IMR-90 (cell line): ENCODE data around the gene PLAAT3. TPM values are rescaled to one million over a fixed set of nuclear protein-coding genes. Genes with fewer than 3 reads are reported as not detected.

Source experiments
- ATAC-seq: fragments of 200-7000 bp; cut with Tn5 transposase; 2 replicates; pipeline ENCODE4 v1.9.1; 2020; ENCODE audit warnings: low read depth, mild to moderate bottlenecking, moderate library complexity
- BruUV-seq: library from RNA; stranded (reverse); fragments of 400-500 nt; replicated peaks from 2 replicates; lab custom pipeline; 2021; lab: Mats Ljungman, UMichigan
- CTCF ChIA-PET: fragments of 300-600 bp; formaldehyde crosslinking; extraction: SDS; loops from one replicate; lab custom pipeline; 2021; ENCODE audit warnings: antibody characterized with exemption; lab: Yijun Ruan, JAX
- POLR2A ChIA-PET: fragments of 300-600 bp; sonication (Branson Sonifier 250); formaldehyde crosslinking; loops from one replicate; lab custom pipeline; 2022; ENCODE audit warnings: antibody characterized with exemption; ENCODE audit not compliant: unreplicated experiment; lab: Charles Lee
- DNase-seq: peaks from one replicate; pipeline ENCODE4 v3.0.0; 2013
- H2AFZ ChIP-seq: replicated peaks from 2 replicates; pipeline ENCODE3; 2013; ENCODE audit warnings: low read length, mild to moderate bottlenecking; ENCODE audit not compliant: poor library complexity
- H2AK5ac ChIP-seq: 2 replicates; pipeline ENCODE4 v1.6.1; 2013; ENCODE audit warnings: low read depth, low read length, inconsistent platforms
- H2AK9ac ChIP-seq: replicated peaks from 2 replicates; pipeline ENCODE3; 2013; ENCODE audit warnings: mild to moderate bottlenecking, low read depth, low read length, moderate library complexity; ENCODE audit not compliant: poor library complexity
- H2BK120ac ChIP-seq: 2 replicates; pipeline ENCODE4 v1.6.1; 2013; ENCODE audit warnings: low read depth, low read length, inconsistent platforms
- H2BK15ac ChIP-seq: 3 replicates; pipeline ENCODE4 v1.6.1; 2013; ENCODE audit warnings: low read depth, low read length, inconsistent platforms
- H2BK20ac ChIP-seq: 2 replicates; pipeline ENCODE4 v1.6.1; 2013; ENCODE audit warnings: low read depth, mild to moderate bottlenecking, inconsistent platforms, low read length, moderate library complexity
- H2BK5ac ChIP-seq: 2 replicates; pipeline ENCODE4 v1.6.1; 2013; ENCODE audit warnings: mild to moderate bottlenecking, low read depth, low read length, inconsistent platforms; ENCODE audit not compliant: poor library complexity, severe bottlenecking
- H3K14ac ChIP-seq: replicated peaks from 2 replicates; pipeline ENCODE4 v1.6.1; 2013; ENCODE audit warnings: low read depth, low read length, inconsistent platforms
- H3K18ac ChIP-seq: 2 replicates; pipeline ENCODE4 v1.6.1; 2013; ENCODE audit warnings: low read depth, low read length, control low read depth
- H3K23ac ChIP-seq: 2 replicates; pipeline ENCODE4 v1.6.1; 2013; ENCODE audit warnings: low read depth, low read length, inconsistent platforms
- H3K27ac ChIP-seq: 2 replicates; pipeline ENCODE4 v1.5.1; 2013; ENCODE audit warnings: mild to moderate bottlenecking, control low read depth, low read length; ENCODE audit not compliant: insufficient read depth
- H3K27me3 ChIP-seq: 2 replicates; pipeline ENCODE4 v1.6.1; 2013; ENCODE audit warnings: low read length; ENCODE audit not compliant: control insufficient read depth, insufficient read depth
- H3K36me3 ChIP-seq: 2 replicates; pipeline ENCODE4 v1.6.1; 2013; ENCODE audit warnings: low read length, mixed read lengths; ENCODE audit not compliant: control insufficient read depth, insufficient read depth
- H3K4ac ChIP-seq: 2 replicates; pipeline ENCODE4 v1.6.1; 2013; ENCODE audit warnings: low read depth, low read length, inconsistent platforms
- H3K4me1 ChIP-seq: 2 replicates; pipeline ENCODE4 v1.6.1; 2013; ENCODE audit warnings: low read length, mixed read lengths; ENCODE audit not compliant: control insufficient read depth, insufficient read depth
- H3K4me2 ChIP-seq: 2 replicates; pipeline ENCODE4 v1.6.1; 2013; ENCODE audit warnings: low read depth, mild to moderate bottlenecking, control low read depth, low read length, moderate library complexity
- H3K4me3 ChIP-seq: 2 replicates; pipeline ENCODE4 v1.5.1; 2013; ENCODE audit warnings: low read depth, mild to moderate bottlenecking, control low read depth, low read length, moderate library complexity; ENCODE audit not compliant: insufficient read depth
- H3K56ac ChIP-seq: 2 replicates; pipeline ENCODE4 v1.6.1; 2013; ENCODE audit warnings: low read length, inconsistent platforms; ENCODE audit not compliant: insufficient read depth; ENCODE audit errors: extremely low read depth
- H3K79me1 ChIP-seq, 2 experiments: 2 replicates each; pipeline ENCODE4 v1.6.1; 2013; ENCODE audit warnings: low read length in 2 of 2, inconsistent platforms in 1 of 2, low read depth in 1 of 2
- H3K9ac ChIP-seq: 2 replicates; pipeline ENCODE4 v1.6.1; 2013; ENCODE audit warnings: low read depth, low read length, control low read depth
- H3K9me1 ChIP-seq: 2 replicates; pipeline ENCODE4 v1.6.1; 2013; ENCODE audit warnings: low read length, inconsistent platforms; ENCODE audit not compliant: insufficient read depth
- H3K9me3 ChIP-seq: 2 replicates; pipeline ENCODE4 v1.6.1; 2013; ENCODE audit warnings: low read length; ENCODE audit not compliant: control insufficient read depth, insufficient read depth
- H4K20me1 ChIP-seq: 2 replicates; pipeline ENCODE4 v1.6.1; 2013; ENCODE audit warnings: low read length, inconsistent platforms; ENCODE audit not compliant: insufficient read depth
- H4K5ac ChIP-seq: 2 replicates; pipeline ENCODE4 v1.6.1; 2013; ENCODE audit warnings: mild to moderate bottlenecking, low read depth, low read length, control low read depth
- H4K8ac ChIP-seq, 2 experiments: 2 replicates each; pipeline ENCODE4 v1.6.1; 2013; ENCODE audit warnings: low read depth in 2 of 2, low read length in 2 of 2, control low read depth in 1 of 2, inconsistent platforms in 1 of 2
- H4K91ac ChIP-seq: 2 replicates; pipeline ENCODE4 v1.6.1; 2013; ENCODE audit warnings: low read depth, low read length, inconsistent platforms; ENCODE audit not compliant: insufficient read depth
- RAD21 ChIP-seq: IDR thresholded peaks from 2 replicates; pipeline ENCODE4 v1.6.1; 2012; ENCODE audit warnings: low read length, improper control_type of control experiment
- SMC3 ChIP-seq: fragments of 150-350 bp; IDR thresholded peaks from 2 replicates; pipeline ENCODE4 v1.6.1; 2016; ENCODE audit warnings: low read depth, mild to moderate bottlenecking, antibody characterized with exemption, low read length, moderate library complexity
- USF2 ChIP-seq: fragments of 150-350 bp; IDR thresholded peaks from 2 replicates; pipeline ENCODE4 v1.6.1; 2017; ENCODE audit warnings: mild to moderate bottlenecking, antibody characterized with exemption, low read length, low read depth
- WGBS, 2 experiments: methylation state at CpG; one replicate each; pipeline versions ENCODE4 v1.1.5 to v1.1.7; 2013; ENCODE audit warnings: missing lambda C conversion rate in 2 of 2; ENCODE audit not compliant: insufficient read length in 1 of 2; ENCODE audit errors: extremely low coverage in 2 of 2; 5-methylcytosine and 5-hydroxymethylcytosine counted together
- dilution Hi-C: fragments of 300-500 bp; cut with HindIII; formaldehyde crosslinking; loops from one replicate; pipeline ENCODE4 v1.14.3; 2018; ENCODE audit warnings: low sequenced_read_pairs; ENCODE audit not compliant: unreplicated experiment
- in situ Hi-C: fragments of 300-500 bp; cut with MboI; formaldehyde crosslinking; loops from 3 replicates; pipeline ENCODE4 v1.14.3; 2019; ENCODE audit warnings: low sequenced_read_pairs, inconsistent platforms, mixed read lengths
- intact Hi-C: fragments of 100-400 bp; cut with micrococcal nuclease; formaldehyde crosslinking; loops from 2 replicates; pipeline ENCODE4 v1.10.0; 2022
- polyA plus RNA-seq, 3 experiments: library from polyadenylated mRNA; depleted of rRNA; stranded (reverse); fragments of >200 nt; gene quantifications; 2 replicates each; pipeline ENCODE4 v1.2.3, GENCODE V29; 2012; ENCODE audit warnings: low replicate concordance in 1 of 3
- total RNA-seq: library from RNA; depleted of rRNA; stranded (reverse); fragments of >200 nt; gene quantifications from 2 replicates; pipeline ENCODE4 v1.2.3, GENCODE V29; 2012
- TF ChIP-seq, protein P1 (sequence below): fragments of 150-350 bp; IDR thresholded peaks from 2 replicates; pipeline ENCODE4 v1.6.1; 2016; ENCODE audit warnings: low read depth, mild to moderate bottlenecking, low read length, moderate library complexity, borderline replicate concordance
- TF ChIP-seq, protein P2 (sequence below): conservative IDR thresholded peaks from 2 replicates; pipeline ENCODE4 v1.5.1; 2012; ENCODE audit warnings: mild to moderate bottlenecking, low read depth, low read length, improper control_type of control experiment

The PLAAT3 gene
- total and polyA plus RNA-seq, 2 of the 4 experiments (the other 2 are of a cell fraction) = 3.2 to 3.9 TPM

DNA sequence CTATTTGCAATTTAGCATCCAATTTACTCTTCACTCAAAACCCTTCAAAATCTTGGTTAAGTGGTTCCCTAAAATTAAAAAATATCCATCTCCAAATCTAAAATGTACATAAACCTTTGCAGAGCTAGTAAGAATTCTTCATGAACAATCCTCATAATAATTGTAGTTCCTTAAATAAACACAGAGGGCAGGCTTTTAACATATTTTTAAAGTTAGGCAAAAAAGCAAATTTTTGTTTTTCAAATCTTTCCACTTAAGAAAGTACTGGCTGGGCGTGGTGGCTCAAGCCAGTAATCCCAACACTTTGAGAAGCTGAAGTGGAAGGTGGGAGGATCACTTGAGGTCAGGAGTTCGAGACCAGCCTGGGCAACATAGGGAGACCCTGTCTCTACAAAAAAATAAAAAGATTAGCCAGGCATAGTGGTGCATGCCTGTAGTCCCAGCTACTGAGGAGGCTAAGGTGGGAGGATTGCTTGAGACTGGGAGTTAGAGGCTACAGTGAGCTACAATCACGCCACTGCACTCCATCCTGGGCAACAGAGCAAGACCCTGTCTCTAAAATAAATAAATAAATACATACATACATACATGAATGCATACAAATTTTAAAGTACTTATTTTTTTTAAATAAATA lies 25.1 kb upstream of the PLAAT3 start:
- dilution Hi-C loops = no loop called here
- H3K27me3 ChIP-seq = no peaks in the 10 kb centered on the region
- no CpG with 5 or more reads among the region's 3 CpGs for WGBS, 2 experiments
- peak overlapping the region; percentile 44 for H2AFZ ChIP-seq
- H2AK9ac ChIP-seq = no peak overlapping the region
- H2BK20ac ChIP-seq = no peak overlapping the region
- no peak overlapping the region for H3K56ac ChIP-seq
- no peak overlapping the region for H2BK15ac ChIP-seq
- POLR2A ChIA-PET = interaction anchor here (0.6 kb wide), 1 partner anchor 43 kb away, joined by 5 read pairs; no protein-coding TSS in a partner anchor
- H4K91ac ChIP-seq = no peak overlapping the region
- H4K20me1 ChIP-seq = peaks cover 3% of the 10 kb centered on the region; the same call in 1 of the 2 replicates
- no peak for TF ChIP-seq USF2
- TF ChIP-seq, protein P1, sequence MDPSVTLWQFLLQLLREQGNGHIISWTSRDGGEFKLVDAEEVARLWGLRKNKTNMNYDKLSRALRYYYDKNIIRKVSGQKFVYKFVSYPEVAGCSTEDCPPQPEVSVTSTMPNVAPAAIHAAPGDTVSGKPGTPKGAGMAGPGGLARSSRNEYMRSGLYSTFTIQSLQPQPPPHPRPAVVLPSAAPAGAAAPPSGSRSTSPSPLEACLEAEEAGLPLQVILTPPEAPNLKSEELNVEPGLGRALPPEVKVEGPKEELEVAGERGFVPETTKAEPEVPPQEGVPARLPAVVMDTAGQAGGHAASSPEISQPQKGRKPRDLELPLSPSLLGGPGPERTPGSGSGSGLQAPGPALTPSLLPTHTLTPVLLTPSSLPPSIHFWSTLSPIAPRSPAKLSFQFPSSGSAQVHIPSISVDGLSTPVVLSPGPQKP = no peak
- TF ChIP-seq RAD21 = peak; percentile 19; the same call in 1 of the 2 replicates
- TF ChIP-seq, protein P2, sequence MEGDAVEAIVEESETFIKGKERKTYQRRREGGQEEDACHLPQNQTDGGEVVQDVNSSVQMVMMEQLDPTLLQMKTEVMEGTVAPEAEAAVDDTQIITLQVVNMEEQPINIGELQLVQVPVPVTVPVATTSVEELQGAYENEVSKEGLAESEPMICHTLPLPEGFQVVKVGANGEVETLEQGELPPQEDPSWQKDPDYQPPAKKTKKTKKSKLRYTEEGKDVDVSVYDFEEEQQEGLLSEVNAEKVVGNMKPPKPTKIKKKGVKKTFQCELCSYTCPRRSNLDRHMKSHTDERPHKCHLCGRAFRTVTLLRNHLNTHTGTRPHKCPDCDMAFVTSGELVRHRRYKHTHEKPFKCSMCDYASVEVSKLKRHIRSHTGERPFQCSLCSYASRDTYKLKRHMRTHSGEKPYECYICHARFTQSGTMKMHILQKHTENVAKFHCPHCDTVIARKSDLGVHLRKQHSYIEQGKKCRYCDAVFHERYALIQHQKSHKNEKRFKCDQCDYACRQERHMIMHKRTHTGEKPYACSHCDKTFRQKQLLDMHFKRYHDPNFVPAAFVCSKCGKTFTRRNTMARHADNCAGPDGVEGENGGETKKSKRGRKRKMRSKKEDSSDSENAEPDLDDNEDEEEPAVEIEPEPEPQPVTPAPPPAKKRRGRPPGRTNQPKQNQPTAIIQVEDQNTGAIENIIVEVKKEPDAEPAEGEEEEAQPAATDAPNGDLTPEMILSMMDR = peak; percentile 45
- TF ChIP-seq SMC3 = peak; percentile 20; the same call in 1 of the 2 replicates
- H2BK5ac ChIP-seq = no peak overlapping the region
- in situ Hi-C loops = loop anchor here (5.0 kb wide), 1 partner anchor 162 kb away; no protein-coding TSS in a partner anchor
- ATAC-seq (peak; percentile 44; the same call in 1 of the 2 replicates), DNase-seq (peak; percentile 27)
- CTCF ChIA-PET = interaction anchor here (0.6 to 2.7 kb wide), 3 partner anchors 10 to 160 kb away, joined by 3 to 11 read pairs (median 4); no protein-coding TSS in a partner anchor
- peaks cover 0 to 15% of the 10 kb centered on the region in 2 experiments; a peak in 2 of 4 replicates for H3K79me1 ChIP-seq
- H4K5ac ChIP-seq = no peak overlapping the region
- peaks cover 23% of the 10 kb centered on the region for H3K36me3 ChIP-seq
- no peak overlapping the region for H3K18ac ChIP-seq
- no peak overlapping the region for H3K9ac ChIP-seq
- H2BK120ac ChIP-seq = no peak overlapping the region
- H3K4me2 ChIP-seq = no peak overlapping the region
- H3K14ac ChIP-seq = no peak overlapping the region
- H3K27ac ChIP-seq = no peak overlapping the region
- no TSS peak for BruUV-seq
- no peak overlapping the region for H3K4me3 ChIP-seq
- H3K9me1 ChIP-seq = no peaks in the 10 kb centered on the region
- H3K9me3 ChIP-seq = no peaks in the 10 kb centered on the region
- no peak overlapping the region for H3K23ac ChIP-seq
- H4K8ac ChIP-seq = peak overlapping the region; percentile 27 to 35; a peak in 1 of 4 replicates
- H2AK5ac ChIP-seq = peak overlapping the region; percentile 60; the same call in 1 of the 2 replicates
- no peaks in the 10 kb centered on the region for H3K4me1 ChIP-seq
- intact Hi-C loops = loop anchor here (2.0 kb wide), 1 partner anchor 99 kb away; no protein-coding TSS in a partner anchor
- H3K4ac ChIP-seq = no peak overlapping the region
